Ishikawa (cell line): Measurements from ENCODE around the gene RANBP9.

ENCODE experiments used
- CEBPB ChIP-seq: IDR thresholded peaks from 2 replicates; pipeline ENCODE4 v1.6.1; 2012
- CREB1 ChIP-seq: IDR thresholded peaks from 2 replicates; pipeline ENCODE4 v1.6.1; 2012; ENCODE audit warnings: low read depth
- EGR1 ChIP-seq: IDR thresholded peaks from 2 replicates; pipeline ENCODE4 v1.6.1; 2012
- EP300 ChIP-seq: IDR thresholded peaks from 2 replicates; pipeline ENCODE4 v1.6.1; 2012; ENCODE audit warnings: borderline replicate concordance
- FOXM1 ChIP-seq: IDR thresholded peaks from 2 replicates; pipeline ENCODE4 v1.6.1; 2012; ENCODE audit warnings: low read depth, borderline replicate concordance
- NFIC ChIP-seq: IDR thresholded peaks from 2 replicates; pipeline ENCODE4 v1.6.1; 2012
- RAD21 ChIP-seq: IDR thresholded peaks from 2 replicates; pipeline ENCODE4 v1.6.1; 2012; ENCODE audit warnings: low read depth
- TAF1 ChIP-seq: IDR thresholded peaks from 2 replicates; pipeline ENCODE4 v1.6.1; 2012; ENCODE audit warnings: low read depth, mild to moderate bottlenecking
- TCF12 ChIP-seq: IDR thresholded peaks from 2 replicates; pipeline ENCODE4 v1.6.1; 2012; ENCODE audit warnings: low read depth
- TEAD4 ChIP-seq: IDR thresholded peaks from 2 replicates; pipeline ENCODE4 v1.6.1; 2012
- YY1 ChIP-seq: IDR thresholded peaks from 2 replicates; pipeline ENCODE4 v1.6.1; 2012; ENCODE audit warnings: low read depth
- ZBTB7A ChIP-seq: IDR thresholded peaks from 2 replicates; pipeline ENCODE4 v1.6.1; 2012; ENCODE audit warnings: low read depth
- TF ChIP-seq, protein P1 (sequence below): IDR thresholded peaks from 2 replicates; pipeline ENCODE4 v1.6.1; 2012; ENCODE audit warnings: low read depth, mild to moderate bottlenecking
- TF ChIP-seq, protein P2 (sequence below): IDR thresholded peaks from 2 replicates; pipeline ENCODE4 v1.6.1; 2012
- TF ChIP-seq, protein P3 (sequence below): IDR thresholded peaks from 2 replicates; pipeline ENCODE4 v1.6.1; 2012

RANBP9 gene

DNA sequence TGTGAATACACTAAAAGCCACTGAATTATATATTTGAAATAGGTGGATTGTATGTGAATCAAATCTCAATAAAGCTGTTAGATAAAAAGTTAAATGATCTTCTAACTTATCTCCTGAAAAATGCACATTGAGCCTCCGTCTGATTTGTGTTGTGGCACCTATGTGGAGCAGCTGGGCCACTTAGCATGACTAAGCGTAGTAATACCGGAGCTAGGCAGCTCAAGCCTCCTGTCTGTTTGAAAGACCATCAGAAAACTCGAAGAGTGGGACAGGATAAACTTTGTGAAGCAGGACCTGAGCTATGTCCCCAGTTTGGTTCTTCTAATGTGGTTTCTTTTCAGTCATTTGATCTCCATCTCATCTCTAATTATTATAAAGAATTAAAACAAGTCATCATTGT lies 107.5 kb downstream of the RANBP9 start:
- TF ChIP-seq NFIC (no peak), YY1 (no peak), EGR1 (no peak), FOXM1 (no peak), CREB1 (no peak), CEBPB (no peak), TEAD4 (no peak), RAD21 (no peak), EP300 (no peak), ZBTB7A (no peak), TCF12 (no peak), TAF1 (no peak)
- TF ChIP-seq, protein P1, sequence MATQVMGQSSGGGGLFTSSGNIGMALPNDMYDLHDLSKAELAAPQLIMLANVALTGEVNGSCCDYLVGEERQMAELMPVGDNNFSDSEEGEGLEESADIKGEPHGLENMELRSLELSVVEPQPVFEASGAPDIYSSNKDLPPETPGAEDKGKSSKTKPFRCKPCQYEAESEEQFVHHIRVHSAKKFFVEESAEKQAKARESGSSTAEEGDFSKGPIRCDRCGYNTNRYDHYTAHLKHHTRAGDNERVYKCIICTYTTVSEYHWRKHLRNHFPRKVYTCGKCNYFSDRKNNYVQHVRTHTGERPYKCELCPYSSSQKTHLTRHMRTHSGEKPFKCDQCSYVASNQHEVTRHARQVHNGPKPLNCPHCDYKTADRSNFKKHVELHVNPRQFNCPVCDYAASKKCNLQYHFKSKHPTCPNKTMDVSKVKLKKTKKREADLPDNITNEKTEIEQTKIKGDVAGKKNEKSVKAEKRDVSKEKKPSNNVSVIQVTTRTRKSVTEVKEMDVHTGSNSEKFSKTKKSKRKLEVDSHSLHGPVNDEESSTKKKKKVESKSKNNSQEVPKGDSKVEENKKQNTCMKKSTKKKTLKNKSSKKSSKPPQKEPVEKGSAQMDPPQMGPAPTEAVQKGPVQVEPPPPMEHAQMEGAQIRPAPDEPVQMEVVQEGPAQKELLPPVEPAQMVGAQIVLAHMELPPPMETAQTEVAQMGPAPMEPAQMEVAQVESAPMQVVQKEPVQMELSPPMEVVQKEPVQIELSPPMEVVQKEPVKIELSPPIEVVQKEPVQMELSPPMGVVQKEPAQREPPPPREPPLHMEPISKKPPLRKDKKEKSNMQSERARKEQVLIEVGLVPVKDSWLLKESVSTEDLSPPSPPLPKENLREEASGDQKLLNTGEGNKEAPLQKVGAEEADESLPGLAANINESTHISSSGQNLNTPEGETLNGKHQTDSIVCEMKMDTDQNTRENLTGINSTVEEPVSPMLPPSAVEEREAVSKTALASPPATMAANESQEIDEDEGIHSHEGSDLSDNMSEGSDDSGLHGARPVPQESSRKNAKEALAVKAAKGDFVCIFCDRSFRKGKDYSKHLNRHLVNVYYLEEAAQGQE: no peak
- TF ChIP-seq, protein P2, sequence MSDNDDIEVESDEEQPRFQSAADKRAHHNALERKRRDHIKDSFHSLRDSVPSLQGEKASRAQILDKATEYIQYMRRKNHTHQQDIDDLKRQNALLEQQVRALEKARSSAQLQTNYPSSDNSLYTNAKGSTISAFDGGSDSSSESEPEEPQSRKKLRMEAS: no peak
- TF ChIP-seq, protein P3, sequence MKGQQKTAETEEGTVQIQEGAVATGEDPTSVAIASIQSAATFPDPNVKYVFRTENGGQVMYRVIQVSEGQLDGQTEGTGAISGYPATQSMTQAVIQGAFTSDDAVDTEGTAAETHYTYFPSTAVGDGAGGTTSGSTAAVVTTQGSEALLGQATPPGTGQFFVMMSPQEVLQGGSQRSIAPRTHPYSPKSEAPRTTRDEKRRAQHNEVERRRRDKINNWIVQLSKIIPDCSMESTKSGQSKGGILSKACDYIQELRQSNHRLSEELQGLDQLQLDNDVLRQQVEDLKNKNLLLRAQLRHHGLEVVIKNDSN: no peak

- no peak for TF ChIP-seq NFIC
- TF ChIP-seq ZBTB7A: no peak
- TF ChIP-seq YY1: no peak
- TF ChIP-seq EP300: no peak
- TF ChIP-seq, protein P2: no peak
- TF ChIP-seq, protein P1: no peak
- TF ChIP-seq TAF1: no peak
- TF ChIP-seq TEAD4: no peak
- TF ChIP-seq FOXM1: no peak
- TF ChIP-seq EGR1: no peak
- no peak for TF ChIP-seq CEBPB
- TF ChIP-seq, protein P3: no peak
- TF ChIP-seq CREB1: no peak
- no peak for TF ChIP-seq TCF12
Observed at GRCh38 chr6:13600036-13600435, 111.6 kb downstream of the RANBP9 start.

- TF ChIP-seq NFIC: no peak
Observed at GRCh38 chr6:13597073-13597472, 114.6 kb downstream of the RANBP9 start.

GRCh38 chr6:13593720-13594119 lies 117.9 kb downstream of the RANBP9 start:
- TF ChIP-seq YY1 (no peak), CREB1 (no peak), RAD21 (no peak)
- TF ChIP-seq, protein P3: no peak
- TF ChIP-seq, protein P2: no peak

GRCh38 chr6:13593103-13593502 lies 118.5 kb downstream of the RANBP9 start:
- TF ChIP-seq CEBPB: no peak
- TF ChIP-seq, protein P3: no peak
- TF ChIP-seq, protein P2: no peak
- TF ChIP-seq FOXM1: no peak
- no peak for TF ChIP-seq TAF1
- TF ChIP-seq EP300: no peak
- TF ChIP-seq, protein P1: no peak
- TF ChIP-seq YY1: no peak
